SU-DHL-6 (cell line): ENCODE measurements around the gene ADGRG4.

Experiments used
- H2AFZ ChIP-seq: fragments of 200-600 bp; sonication (generic); 2 replicates; pipeline ENCODE4 v1.6.1; 2014; ENCODE audit warnings: low read depth, mild to moderate bottlenecking, moderate library complexity, mixed read lengths, antibody characterized with exemption, low read length; ENCODE audit not compliant: severe bottlenecking
- H3F3A ChIP-seq: fragments of 200-600 bp; shearing (Covaris generic); 2 replicates; pipeline ENCODE4 v1.6.0; 2016; ENCODE audit warnings: antibody characterized with exemption, mild to moderate bottlenecking; ENCODE audit not compliant: insufficient read depth
- H3K27ac ChIP-seq: fragments of 200-600 bp; sonication (generic); 2 replicates; pipeline ENCODE4 v1.5.1; 2016; ENCODE audit warnings: low read depth, mild to moderate bottlenecking, low read length, moderate library complexity, mixed read lengths
- H3K27me3 ChIP-seq: fragments of 200-600 bp; sonication (generic), shearing (Covaris generic); 2 replicates; pipeline ENCODE4 v1.6.0; 2014; ENCODE audit warnings: mild to moderate bottlenecking, low read length
- H3K36me3 ChIP-seq: fragments of 200-600 bp; sonication (generic); 2 replicates; pipeline ENCODE4 v1.6.1; 2014; ENCODE audit warnings: mild to moderate bottlenecking, low read length, mixed read lengths
- H3K4me2 ChIP-seq: fragments of 300-600, 200-600 bp; shearing (Covaris generic), sonication (generic); 2 replicates; pipeline ENCODE4 v1.6.0; 2014; ENCODE audit warnings: low read length, low read depth, mild to moderate bottlenecking; ENCODE audit not compliant: poor library complexity, severe bottlenecking
- H3K4me3 ChIP-seq: fragments of 200-600 bp; sonication (generic); 2 replicates; pipeline ENCODE4 v1.5.1; 2014; ENCODE audit warnings: antibody characterized with exemption, low read length, mild to moderate bottlenecking, mixed read lengths; ENCODE audit not compliant: insufficient read depth, poor library complexity, severe bottlenecking
- H3K79me2 ChIP-seq: fragments of 200-600 bp; sonication (generic); 2 replicates; pipeline ENCODE4 v1.6.1; 2014; ENCODE audit warnings: mild to moderate bottlenecking, low read length, moderate library complexity; ENCODE audit not compliant: insufficient read depth
- H3K9ac ChIP-seq: fragments of 200-600 bp; sonication (generic); 2 replicates; pipeline ENCODE4 v1.7.0; 2014; ENCODE audit warnings: mild to moderate bottlenecking, low read length
- H3K9me2 ChIP-seq: fragments of 200-600 bp; sonication (generic); replicated peaks from 2 replicates; pipeline ENCODE4 v1.6.1; 2014; ENCODE audit warnings: low read length; ENCODE audit not compliant: insufficient read depth
- H3K9me3 ChIP-seq: fragments of 200-600 bp; sonication (generic); 2 replicates; pipeline ENCODE4 v1.6.1; 2014; ENCODE audit warnings: low read length, mixed read lengths; ENCODE audit not compliant: insufficient read depth
- H4K20me1 ChIP-seq: fragments of 200-600 bp; sonication (generic); 2 replicates; pipeline ENCODE4 v1.6.1; 2014; ENCODE audit warnings: low read depth, mild to moderate bottlenecking, antibody characterized with exemption, low read length, moderate library complexity, mixed read lengths
- EZH2phosphoT487 ChIP-seq: fragments of 200-600 bp; sonication (generic), shearing (Covaris generic); conservative IDR thresholded peaks from 2 replicates; pipeline ENCODE4 v1.6.1; 2018; ENCODE audit warnings: mild to moderate bottlenecking, antibody characterized with exemption, low read length, moderate library complexity, mixed read lengths
- TF ChIP-seq, protein P1 (sequence below): fragments of 200-600 bp; sonication (generic); IDR thresholded peaks from one replicate; pipeline ENCODE4 v1.5.1; 2017; ENCODE audit warnings: antibody characterized with exemption, mild to moderate bottlenecking, low read length, moderate library complexity; ENCODE audit not compliant: insufficient read depth, poor library complexity, severe bottlenecking

Gene ADGRG4

DNA sequence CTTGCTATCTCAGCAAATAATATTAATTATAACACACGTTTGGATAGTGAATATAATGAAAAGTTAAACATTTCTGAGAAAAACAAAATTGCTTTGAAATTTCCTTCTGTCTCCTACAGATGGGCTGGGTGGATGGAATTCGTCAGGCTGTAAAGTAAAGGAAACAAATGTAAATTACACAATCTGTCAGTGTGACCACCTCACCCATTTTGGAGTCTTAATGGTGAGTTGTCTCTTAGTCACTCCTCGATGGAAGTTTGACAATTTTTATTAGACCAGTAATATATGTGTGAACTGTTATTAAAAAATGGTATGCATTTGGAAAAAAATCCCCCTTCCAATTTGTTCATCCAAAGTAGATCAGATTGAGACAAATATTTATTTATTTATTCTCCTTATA, 94.5 kb downstream of the ADGRG4 start:
- H2AFZ ChIP-seq, result no peak overlapping the region
- no peak overlapping the region for H3K4me2 ChIP-seq
- H3F3A ChIP-seq, result no peaks in the 10 kb centered on the region
- H3K9me3 ChIP-seq, result no peaks in the 10 kb centered on the region
- H3K9me2 ChIP-seq, result no peaks in the 10 kb centered on the region
- H4K20me1 ChIP-seq, result no peaks in the 10 kb centered on the region
- no peak overlapping the region for H3K9ac ChIP-seq
- no peak for TF ChIP-seq EZH2phosphoT487
- TF ChIP-seq, protein P1, sequence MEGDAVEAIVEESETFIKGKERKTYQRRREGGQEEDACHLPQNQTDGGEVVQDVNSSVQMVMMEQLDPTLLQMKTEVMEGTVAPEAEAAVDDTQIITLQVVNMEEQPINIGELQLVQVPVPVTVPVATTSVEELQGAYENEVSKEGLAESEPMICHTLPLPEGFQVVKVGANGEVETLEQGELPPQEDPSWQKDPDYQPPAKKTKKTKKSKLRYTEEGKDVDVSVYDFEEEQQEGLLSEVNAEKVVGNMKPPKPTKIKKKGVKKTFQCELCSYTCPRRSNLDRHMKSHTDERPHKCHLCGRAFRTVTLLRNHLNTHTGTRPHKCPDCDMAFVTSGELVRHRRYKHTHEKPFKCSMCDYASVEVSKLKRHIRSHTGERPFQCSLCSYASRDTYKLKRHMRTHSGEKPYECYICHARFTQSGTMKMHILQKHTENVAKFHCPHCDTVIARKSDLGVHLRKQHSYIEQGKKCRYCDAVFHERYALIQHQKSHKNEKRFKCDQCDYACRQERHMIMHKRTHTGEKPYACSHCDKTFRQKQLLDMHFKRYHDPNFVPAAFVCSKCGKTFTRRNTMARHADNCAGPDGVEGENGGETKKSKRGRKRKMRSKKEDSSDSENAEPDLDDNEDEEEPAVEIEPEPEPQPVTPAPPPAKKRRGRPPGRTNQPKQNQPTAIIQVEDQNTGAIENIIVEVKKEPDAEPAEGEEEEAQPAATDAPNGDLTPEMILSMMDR, result no peak
- H3K4me3 ChIP-seq, result no peak overlapping the region
- H3K36me3 ChIP-seq, result no peaks in the 10 kb centered on the region
- H3K79me2 ChIP-seq, result no peaks in the 10 kb centered on the region
- H3K27me3 ChIP-seq, result no peaks in the 10 kb centered on the region
- no peak overlapping the region for H3K27ac ChIP-seq

DNA sequence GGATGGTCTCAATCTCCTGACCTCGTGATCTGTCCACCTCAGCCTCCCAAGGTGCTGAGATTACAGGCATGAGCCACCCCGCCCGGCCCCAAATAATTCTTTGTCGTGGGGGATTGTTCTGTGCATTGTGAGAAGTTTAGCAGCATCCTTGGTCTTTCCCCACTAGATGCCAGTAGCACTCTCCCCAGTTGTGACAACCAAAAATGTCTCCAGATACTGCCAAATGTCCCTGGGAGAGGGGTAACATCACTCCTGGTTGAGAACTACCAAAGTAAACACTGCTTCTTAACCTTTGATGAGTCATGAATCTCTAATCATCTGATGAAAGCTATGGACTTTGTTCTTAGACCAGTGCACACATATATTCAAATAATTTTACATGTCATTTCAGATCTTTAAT, 96.2 kb downstream of the ADGRG4 start:
- Histone ChIP-seq H3K9ac (no peak overlapping the region), H3K27ac (no peak overlapping the region)
- TF ChIP-seq, protein P1, result no peak
- TF ChIP-seq EZH2phosphoT487, result no peak

DNA sequence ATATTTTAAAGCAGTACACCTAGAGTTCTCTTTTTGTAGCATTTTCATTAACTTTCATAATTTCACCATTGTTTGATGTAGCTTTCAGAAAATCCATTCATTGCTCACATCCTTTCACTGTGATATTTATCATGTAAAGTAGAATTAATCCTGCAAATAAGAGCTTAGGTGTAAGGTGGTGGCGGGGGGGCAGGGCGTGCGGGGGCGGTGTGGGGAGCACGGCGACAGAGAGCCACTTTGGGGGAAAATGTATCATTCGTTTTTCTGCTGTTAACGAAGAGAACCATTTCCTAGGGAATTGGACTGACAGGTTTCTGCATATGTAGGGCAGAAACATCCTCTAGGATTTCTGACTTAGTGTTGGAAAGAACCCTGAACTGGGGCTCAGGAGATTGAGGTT, 104.4 kb downstream of the ADGRG4 start:
- no peaks in the 10 kb centered on the region for H4K20me1 ChIP-seq
- no peaks in the 10 kb centered on the region for H3K79me2 ChIP-seq
- H3K9me3 ChIP-seq, result no peaks in the 10 kb centered on the region
- no peak overlapping the region for H2AFZ ChIP-seq
- H3K36me3 ChIP-seq, result no peaks in the 10 kb centered on the region
- H3K4me3 ChIP-seq, result no peak overlapping the region
- H3F3A ChIP-seq, result no peaks in the 10 kb centered on the region
- no peak overlapping the region for H3K4me2 ChIP-seq
- H3K9me2 ChIP-seq, result no peaks in the 10 kb centered on the region
- no peak overlapping the region for H3K9ac ChIP-seq
- H3K27ac ChIP-seq, result no peak overlapping the region
- no peaks in the 10 kb centered on the region for H3K27me3 ChIP-seq
- no peak for TF ChIP-seq EZH2phosphoT487
- TF ChIP-seq, protein P1, result no peak

More for the DNA sequence above, 96.2 kb downstream of the ADGRG4 start:
- Histone ChIP-seq H3K36me3 (no peaks in the 10 kb centered on the region), H4K20me1 (no peaks in the 10 kb centered on the region), H3K9me2 (no peaks in the 10 kb centered on the region), H3K4me3 (no peak overlapping the region), H2AFZ (no peak overlapping the region), H3K4me2 (no peak overlapping the region), H3K9me3 (no peaks in the 10 kb centered on the region), H3K27me3 (no peaks in the 10 kb centered on the region), H3F3A (no peaks in the 10 kb centered on the region), H3K79me2 (no peaks in the 10 kb centered on the region)

DNA sequence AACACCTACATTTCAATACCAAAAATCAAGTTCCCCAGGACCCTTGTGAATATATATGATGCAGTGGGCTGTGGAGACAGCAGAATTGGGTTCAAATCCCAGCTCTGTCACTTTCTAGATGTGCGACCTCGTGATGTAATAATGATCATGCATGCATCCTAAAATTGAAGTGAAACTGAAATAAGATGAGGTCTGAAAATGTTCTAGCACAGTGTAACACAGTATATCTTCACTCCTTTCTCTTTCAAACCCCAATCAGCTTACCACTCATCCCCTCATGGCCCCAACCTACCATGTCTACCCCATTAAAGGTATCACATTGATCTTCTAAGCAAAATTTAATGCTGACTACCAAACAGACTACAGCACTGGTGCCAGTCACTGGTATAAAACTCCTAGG, 117.0 kb downstream of the ADGRG4 start:
- Histone ChIP-seq H2AFZ (no peak overlapping the region), H4K20me1 (no peaks in the 10 kb centered on the region), H3K27ac (no peak overlapping the region), H3K4me2 (no peak overlapping the region), H3K4me3 (no peak overlapping the region), H3K9me2 (no peaks in the 10 kb centered on the region), H3K79me2 (no peaks in the 10 kb centered on the region), H3K36me3 (no peaks in the 10 kb centered on the region), H3K9ac (no peak overlapping the region), H3K27me3 (no peaks in the 10 kb centered on the region), H3K9me3 (no peaks in the 10 kb centered on the region), H3F3A (no peaks in the 10 kb centered on the region)
- TF ChIP-seq, protein P1, result no peak
- no peak for TF ChIP-seq EZH2phosphoT487
